AG09309 (cell line): ENCODE measurements around the gene PINK1.

Experiments
- DNase-seq: peaks from one replicate; pipeline ENCODE4 v3.0.0-alpha.2; 2010; ENCODE audit warnings: low read depth
- H3K4me3 ChIP-seq: 2 replicates; pipeline ENCODE4 v1.5.1; 2011; ENCODE audit warnings: mild to moderate bottlenecking, low read depth, low read length, moderate library complexity; ENCODE audit not compliant: control insufficient read depth
- CTCF ChIP-seq: IDR thresholded peaks from 2 replicates; pipeline ENCODE4 v1.5.1; 2011; ENCODE audit warnings: mild to moderate bottlenecking, low read depth, low read length, inconsistent platforms; ENCODE audit not compliant: insufficient read depth, control insufficient read depth; ENCODE audit errors: missing control alignments

Gene PINK1

GRCh38 chr1:20685741-20686140 lies 52.5 kb downstream of the PINK1 start:
- no peak for TF ChIP-seq CTCF
- DNase-seq, result no peak
- no peak overlapping the region for H3K4me3 ChIP-seq

GRCh38 chr1:20686883-20687725 lies 53.8 kb downstream of the PINK1 start:
- DNase-seq, result no peak

GRCh38 chr1:20689645-20690056 lies 56.4 kb downstream of the PINK1 start:
- TF ChIP-seq CTCF, result no peak
- H3K4me3 ChIP-seq, result no peak overlapping the region
- no peak for DNase-seq

More at GRCh38 chr1:20686883-20687725, 53.8 kb downstream of the PINK1 start:
- H3K4me3 ChIP-seq, result no peak overlapping the region
- no peak for TF ChIP-seq CTCF

GRCh38 chr1:20691872-20692271 lies 58.6 kb downstream of the PINK1 start:
- no peak for TF ChIP-seq CTCF
- no peak overlapping the region for H3K4me3 ChIP-seq
- DNase-seq, result no peak

- no peak for DNase-seq
- no peak for TF ChIP-seq CTCF
Measured at GRCh38 chr1:20693623-20694022, 60.4 kb downstream of the PINK1 start.

GRCh38 chr1:20695515-20695914 lies 62.3 kb downstream of the PINK1 start:
- no peak for DNase-seq
- H3K4me3 ChIP-seq, result no peak overlapping the region
- no peak for TF ChIP-seq CTCF

More at GRCh38 chr1:20693623-20694022, 60.4 kb downstream of the PINK1 start:
- no peak overlapping the region for H3K4me3 ChIP-seq
